Spleen (tissue), 7 donors: ENCODE results near the gene ERH.

Experiments
- POLR2A ChIP-seq, 3 donors: fragments of 450-650 bp; IDR thresholded peaks; one replicate each; pipeline ENCODE4 v1.5.1; 2017; ENCODE audit warnings: antibody characterized with exemption in 3 of 3, mild to moderate bottlenecking in 1 of 3
- POLR2AphosphoS5 ChIP-seq, 3 donors: sonication (generic); formaldehyde crosslinking; IDR thresholded peaks; one replicate each; pipeline ENCODE4 v1.5.1; 2017; ENCODE audit warnings: antibody characterized with exemption in 3 of 3
- TF ChIP-seq, protein P1 (sequence below), 11 experiments: fragments of 200-600 bp in 7 of 11; fragments of 450-650 bp in 4 of 11; sonication (generic) in 4 of 11; IDR thresholded peaks in 8 of 11; conservative IDR thresholded peaks in 3 of 11; 1 replicate in 7 of 11; 2 replicates in 4 of 11; pipeline versions ENCODE4 v1.4.0 to v1.8.0; 2016 to 2021; ENCODE audit warnings: antibody characterized with exemption in 11 of 11, inconsistent platforms in 4 of 11, mild to moderate bottlenecking in 1 of 11
- donor health status: DM: no; HTN: no; CAD: no; lungs with moderate emphysema.
- donor health status: DM: no; HTN: no; CAD: no.
- donor health status: DM: no; HTN: no; CAD: no.

DNA sequence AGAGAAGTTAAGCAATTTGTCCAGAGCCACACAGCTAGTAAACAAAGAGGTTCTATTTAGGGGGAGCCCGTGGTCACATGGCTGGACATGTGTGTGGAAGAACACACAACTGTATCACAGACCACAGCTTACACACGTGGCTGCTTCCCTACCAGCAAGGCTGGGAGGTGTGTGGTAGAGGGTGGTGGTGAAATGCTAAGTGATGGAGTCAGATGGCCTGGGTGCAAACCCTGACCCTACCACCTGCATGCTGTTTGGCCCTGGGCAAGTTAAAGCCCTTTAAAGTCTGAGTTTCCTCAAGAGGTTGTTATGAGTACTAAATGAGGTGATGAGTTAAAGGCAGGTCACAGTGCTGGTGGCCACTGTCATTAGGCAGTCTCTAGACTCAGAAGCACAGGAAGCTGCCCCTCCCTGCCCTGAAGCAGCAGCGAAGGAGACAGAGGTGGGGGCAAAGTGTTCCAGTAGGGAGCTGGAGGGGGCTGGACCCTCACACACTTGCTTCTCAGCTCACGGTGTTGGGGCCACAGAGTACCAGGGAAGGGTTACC lies 64.2 kb downstream of the ERH start:
- TF ChIP-seq, protein P1, sequence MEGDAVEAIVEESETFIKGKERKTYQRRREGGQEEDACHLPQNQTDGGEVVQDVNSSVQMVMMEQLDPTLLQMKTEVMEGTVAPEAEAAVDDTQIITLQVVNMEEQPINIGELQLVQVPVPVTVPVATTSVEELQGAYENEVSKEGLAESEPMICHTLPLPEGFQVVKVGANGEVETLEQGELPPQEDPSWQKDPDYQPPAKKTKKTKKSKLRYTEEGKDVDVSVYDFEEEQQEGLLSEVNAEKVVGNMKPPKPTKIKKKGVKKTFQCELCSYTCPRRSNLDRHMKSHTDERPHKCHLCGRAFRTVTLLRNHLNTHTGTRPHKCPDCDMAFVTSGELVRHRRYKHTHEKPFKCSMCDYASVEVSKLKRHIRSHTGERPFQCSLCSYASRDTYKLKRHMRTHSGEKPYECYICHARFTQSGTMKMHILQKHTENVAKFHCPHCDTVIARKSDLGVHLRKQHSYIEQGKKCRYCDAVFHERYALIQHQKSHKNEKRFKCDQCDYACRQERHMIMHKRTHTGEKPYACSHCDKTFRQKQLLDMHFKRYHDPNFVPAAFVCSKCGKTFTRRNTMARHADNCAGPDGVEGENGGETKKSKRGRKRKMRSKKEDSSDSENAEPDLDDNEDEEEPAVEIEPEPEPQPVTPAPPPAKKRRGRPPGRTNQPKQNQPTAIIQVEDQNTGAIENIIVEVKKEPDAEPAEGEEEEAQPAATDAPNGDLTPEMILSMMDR (IDR thresholded peaks at IDR 0.05 in 8 of 11, conservative IDR thresholded peaks at IDR 0.05 in 3 of 11) = no peak
- TF ChIP-seq POLR2A (IDR thresholded peaks at IDR 0.05) (no peak), POLR2AphosphoS5 (IDR thresholded peaks at IDR 0.05) (no peak)
